ENCODE measurements around the gene SYNPO2L. TPM values are rescaled to one million over a fixed set of nuclear protein-coding genes. Genes with fewer than 3 reads are reported as not detected.

Gene SYNPO2L
- total and polyA plus RNA-seq, 9 of the 15 experiments (the other 6 are each of a cell fraction or from before 2014, with no cell fraction given) = 0.03 to 0.07 TPM; not detected in 7

DNA sequence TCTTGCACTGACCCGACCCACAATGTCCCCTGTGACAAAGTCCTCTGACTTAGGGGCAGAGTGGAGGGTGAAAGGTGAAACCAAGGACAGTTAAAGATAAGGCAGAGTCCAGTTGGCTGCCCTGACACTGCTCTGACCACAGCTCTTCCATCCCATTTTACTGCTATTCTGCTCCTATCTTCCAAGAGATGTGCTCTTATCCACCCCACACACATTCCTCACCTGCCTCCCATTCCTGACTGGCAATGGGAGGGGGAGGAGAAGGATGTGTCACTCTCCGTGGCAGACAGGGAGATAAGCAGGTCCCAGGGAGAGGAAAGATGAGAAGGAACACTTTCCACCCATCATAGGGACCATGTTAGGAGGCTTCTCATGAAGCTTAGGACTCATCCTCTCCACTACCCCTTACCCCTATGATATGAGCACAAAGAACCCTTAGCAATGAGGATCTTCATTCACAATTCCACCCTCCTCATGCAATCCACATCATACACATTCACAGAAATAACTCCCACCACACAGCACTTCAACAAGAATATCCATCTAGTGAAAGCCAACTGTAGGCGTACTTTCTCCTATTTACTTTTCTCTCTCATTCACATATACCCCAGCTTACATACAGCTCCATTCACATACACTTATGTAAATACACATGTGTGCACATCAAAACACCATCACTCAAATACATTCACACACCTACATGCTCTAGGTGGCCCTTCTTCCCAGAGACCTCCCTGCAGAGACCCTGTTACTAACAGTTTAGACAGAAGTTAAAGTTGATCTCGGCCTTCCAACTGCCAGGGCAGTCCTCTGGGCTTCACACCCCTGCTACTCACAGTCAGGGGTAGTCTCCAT is 6.6 kb downstream of the SYNPO2L start (continued):
- TF ChIP-seq, protein P1, sequence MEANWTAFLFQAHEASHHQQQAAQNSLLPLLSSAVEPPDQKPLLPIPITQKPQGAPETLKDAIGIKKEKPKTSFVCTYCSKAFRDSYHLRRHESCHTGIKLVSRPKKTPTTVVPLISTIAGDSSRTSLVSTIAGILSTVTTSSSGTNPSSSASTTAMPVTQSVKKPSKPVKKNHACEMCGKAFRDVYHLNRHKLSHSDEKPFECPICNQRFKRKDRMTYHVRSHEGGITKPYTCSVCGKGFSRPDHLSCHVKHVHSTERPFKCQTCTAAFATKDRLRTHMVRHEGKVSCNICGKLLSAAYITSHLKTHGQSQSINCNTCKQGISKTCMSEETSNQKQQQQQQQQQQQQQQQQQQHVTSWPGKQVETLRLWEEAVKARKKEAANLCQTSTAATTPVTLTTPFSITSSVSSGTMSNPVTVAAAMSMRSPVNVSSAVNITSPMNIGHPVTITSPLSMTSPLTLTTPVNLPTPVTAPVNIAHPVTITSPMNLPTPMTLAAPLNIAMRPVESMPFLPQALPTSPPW (CRISPR knock-in tag; IDR thresholded peaks at IDR 0.05) = peak; percentile 72
- TF ChIP-seq EWSR1 (IDR thresholded peaks at IDR 0.05; ENCODE audit: borderline replicate concordance, low read depth, partially characterized antibody) (no peak), RCOR1 (IDR thresholded peaks at IDR 0.05; ENCODE audit: borderline replicate concordance in 1 of 2, low read depth in 2 of 2, low read length in 2 of 2) (peak in 1 of 2 experiments; percentile 95; a peak in 3 of 4 replicates), KAT2B (IDR thresholded peaks at IDR 0.05; ENCODE audit: low read depth, low read length) (no peak), PPARD (CRISPR knock-in tag; IDR thresholded peaks at IDR 0.05) (no peak), ARID1B (IDR thresholded peaks at IDR 0.05) (peak; percentile 96), CBX8 (IDR thresholded peaks at IDR 0.05; ENCODE audit: borderline replicate concordance, extremely low read depth, low read depth, low read length, poor library complexity, severe bottlenecking) (no peak), ELF4 (CRISPR knock-in tag; IDR thresholded peaks at IDR 0.05) (peak; percentile 97), TSC22D4 (tag; IDR thresholded peaks at IDR 0.05) (0 out of 2 replicates have a peak, but pooled peaks have one; percentile 37), PTBP1 (IDR thresholded peaks at IDR 0.05; ENCODE audit: low read depth, low read length) (no peak), MCM3 (IDR thresholded peaks at IDR 0.05) (no peak), RAD51 (IDR thresholded peaks at IDR 0.05; ENCODE audit: borderline replicate concordance, low read depth) (no peak), MTA1 (IDR thresholded peaks at IDR 0.05; ENCODE audit: borderline replicate concordance) (peak; percentile 91), ZBTB8A (IDR thresholded peaks at IDR 0.05; ENCODE audit: partially characterized antibody) (no peak), KHSRP (IDR thresholded peaks at IDR 0.05) (no peak), MTA2 (IDR thresholded peaks at IDR 0.05; ENCODE audit: low read depth) (peak; percentile 88), TCF7 (IDR thresholded peaks at IDR 0.05; ENCODE audit: borderline replicate concordance) (no peak), MECOM (CRISPR knock-in tag; IDR thresholded peaks at IDR 0.05) (peak; percentile 91), MAZ (CRISPR knock-in tag; conservative IDR thresholded peaks at IDR 0.05 in 1 of 2, IDR thresholded peaks at IDR 0.05 in 1 of 2) (peak; percentile 87 to 89)
- TF ChIP-seq, protein P2, sequence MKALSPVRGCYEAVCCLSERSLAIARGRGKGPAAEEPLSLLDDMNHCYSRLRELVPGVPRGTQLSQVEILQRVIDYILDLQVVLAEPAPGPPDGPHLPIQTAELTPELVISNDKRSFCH (CRISPR knock-in tag; IDR thresholded peaks at IDR 0.05) = no peak
- TF ChIP-seq, protein P2 (tag; IDR thresholded peaks at IDR 0.05) = peak; percentile 90
- TF ChIP-seq, protein P3, sequence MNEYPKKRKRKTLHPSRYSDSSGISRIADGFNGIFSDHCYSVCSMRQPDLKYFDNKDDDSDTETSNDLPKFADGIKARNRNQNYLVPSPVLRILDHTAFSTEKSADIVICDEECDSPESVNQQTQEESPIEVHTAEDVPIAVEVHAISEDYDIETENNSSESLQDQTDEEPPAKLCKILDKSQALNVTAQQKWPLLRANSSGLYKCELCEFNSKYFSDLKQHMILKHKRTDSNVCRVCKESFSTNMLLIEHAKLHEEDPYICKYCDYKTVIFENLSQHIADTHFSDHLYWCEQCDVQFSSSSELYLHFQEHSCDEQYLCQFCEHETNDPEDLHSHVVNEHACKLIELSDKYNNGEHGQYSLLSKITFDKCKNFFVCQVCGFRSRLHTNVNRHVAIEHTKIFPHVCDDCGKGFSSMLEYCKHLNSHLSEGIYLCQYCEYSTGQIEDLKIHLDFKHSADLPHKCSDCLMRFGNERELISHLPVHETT (CRISPR knock-in tag; conservative IDR thresholded peaks at IDR 0.05 in 1 of 2, IDR thresholded peaks at IDR 0.05 in 1 of 2) = 0 out of 4 replicates have a peak, but pooled peaks of 1 of the 2 experiments have one; percentile 53
- TF ChIP-seq, protein P4, sequence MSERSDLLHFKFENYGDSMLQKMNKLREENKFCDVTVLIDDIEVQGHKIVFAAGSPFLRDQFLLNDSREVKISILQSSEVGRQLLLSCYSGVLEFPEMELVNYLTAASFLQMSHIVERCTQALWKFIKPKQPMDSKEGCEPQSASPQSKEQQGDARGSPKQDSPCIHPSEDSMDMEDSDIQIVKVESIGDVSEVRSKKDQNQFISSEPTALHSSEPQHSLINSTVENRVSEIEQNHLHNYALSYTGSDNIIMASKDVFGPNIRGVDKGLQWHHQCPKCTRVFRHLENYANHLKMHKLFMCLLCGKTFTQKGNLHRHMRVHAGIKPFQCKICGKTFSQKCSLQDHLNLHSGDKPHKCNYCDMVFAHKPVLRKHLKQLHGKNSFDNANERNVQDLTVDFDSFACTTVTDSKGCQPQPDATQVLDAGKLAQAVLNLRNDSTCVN (CRISPR knock-in tag; IDR thresholded peaks at IDR 0.05) = peak; percentile 11; the same call in 1 of the 2 replicates
